Measurements from ENCODE around the gene TCEANC2. TPM values are rescaled to one million over a fixed set of nuclear protein-coding genes. Genes with fewer than 3 reads are reported as not detected.
"Not testable (repeated sequence)": the region's sequence is repeated elsewhere in the genome, so short reads cannot be mapped to it uniquely, and the experiment has no call there.

The TCEANC2 gene
- total RNA-seq, 1 experiment from 2014 or later = 2.9 TPM

- H3K36me3 ChIP-seq = peaks cover 11% of the 10 kb centered on the region
- no peak overlapping the region for H3K4me3 ChIP-seq
- no peak overlapping the region for H3K27ac ChIP-seq
- DNase-seq (ENCODE audit: low read depth in 1 of 2, low spot score in 2 of 2) = no peak
- H3K9me3 ChIP-seq (replicated peaks) = no peaks in the 10 kb centered on the region
- H3K4me1 ChIP-seq (replicated peaks) = peaks cover 6% of the 10 kb centered on the region; the same call in 1 of the 2 replicates
- no peaks in the 10 kb centered on the region for H3K27me3 ChIP-seq (replicated peaks)
Measured at GRCh38 chr1:54046671-54047383, 6.6 kb upstream of the TCEANC2 start.

GRCh38 chr1:54047384-54048305 lies 5.8 kb upstream of the TCEANC2 start:
- DNase-seq (ENCODE audit: low read depth in 1 of 2, low spot score in 2 of 2) = no peak
- H3K4me3 ChIP-seq = no peak overlapping the region
- H3K36me3 ChIP-seq = peaks cover 4% of the 10 kb centered on the region
- no peaks in the 10 kb centered on the region for H3K27me3 ChIP-seq (replicated peaks)
- H3K9me3 ChIP-seq (replicated peaks) = no peaks in the 10 kb centered on the region
- H3K4me1 ChIP-seq (replicated peaks) = peaks cover 6% of the 10 kb centered on the region; the same call in 1 of the 2 replicates
- no peak overlapping the region for H3K27ac ChIP-seq

DNA sequence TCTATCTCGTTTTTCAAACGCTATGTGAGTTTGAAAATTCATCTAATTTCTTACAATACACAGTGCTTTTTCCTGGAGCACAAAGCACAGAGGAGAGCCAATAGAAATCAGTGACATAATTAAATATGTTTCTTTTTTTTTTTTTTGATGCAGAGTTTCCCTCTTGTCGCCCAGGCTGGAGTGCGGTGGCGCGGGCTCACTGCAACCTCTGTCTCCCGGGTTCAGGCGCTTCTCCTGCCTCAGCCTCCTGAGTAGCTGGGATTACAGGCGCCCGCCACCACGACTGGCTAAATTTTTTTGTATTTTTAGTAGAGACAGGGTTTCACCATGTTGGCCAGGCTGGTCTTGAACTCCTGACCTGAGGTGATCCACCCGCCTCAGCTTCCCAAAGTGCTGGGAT lies 3.0 kb upstream of the TCEANC2 start:
- not testable (repeated sequence) for H3K27ac ChIP-seq; H3K36me3 ChIP-seq; H3K9me3 ChIP-seq (replicated peaks); H3K27me3 ChIP-seq (replicated peaks); DNase-seq (ENCODE audit: low read depth in 1 of 2, low spot score in 2 of 2); H3K4me3 ChIP-seq
- H3K4me1 ChIP-seq (replicated peaks) = peaks cover 13% of the 10 kb centered on the region

DNA sequence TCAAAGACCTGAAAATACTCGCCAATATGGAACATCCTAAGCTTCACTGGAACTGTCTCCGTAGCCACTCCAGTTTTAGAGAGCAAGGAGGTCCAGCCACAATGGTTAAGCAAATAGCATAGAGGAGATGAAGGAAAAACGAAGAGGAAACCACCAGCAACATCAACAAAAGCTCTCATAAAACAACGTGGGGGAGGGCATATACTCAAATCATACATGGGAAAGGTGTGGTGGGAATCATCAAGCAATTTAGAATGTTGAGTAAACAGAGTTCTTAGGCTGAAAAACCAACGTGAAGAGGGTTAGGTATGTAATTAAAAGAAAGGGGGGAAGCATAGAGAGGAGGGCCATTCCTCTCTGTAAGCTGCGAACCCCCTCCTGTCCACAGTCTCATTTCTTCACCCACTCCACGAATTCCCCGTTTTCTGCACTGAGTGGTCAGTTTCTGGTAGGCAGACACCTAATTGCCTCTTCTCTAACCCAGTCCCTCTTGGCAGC lies 1.4 kb upstream of the TCEANC2 start:
- peak overlapping the region; percentile 75 for H3K27ac ChIP-seq
- peak in 1 of 2 experiments; percentile 61 for DNase-seq (ENCODE audit: low read depth in 1 of 2, low spot score in 2 of 2)
- peak overlapping the region; percentile 70 for H3K4me3 ChIP-seq
- no peaks in the 10 kb centered on the region for H3K9me3 ChIP-seq (replicated peaks)
- H3K4me1 ChIP-seq (replicated peaks) = peaks cover 13% of the 10 kb centered on the region
- H3K36me3 ChIP-seq = peaks cover 3% of the 10 kb centered on the region; the same call in 1 of the 2 replicates
- no peaks in the 10 kb centered on the region for H3K27me3 ChIP-seq (replicated peaks)

DNA sequence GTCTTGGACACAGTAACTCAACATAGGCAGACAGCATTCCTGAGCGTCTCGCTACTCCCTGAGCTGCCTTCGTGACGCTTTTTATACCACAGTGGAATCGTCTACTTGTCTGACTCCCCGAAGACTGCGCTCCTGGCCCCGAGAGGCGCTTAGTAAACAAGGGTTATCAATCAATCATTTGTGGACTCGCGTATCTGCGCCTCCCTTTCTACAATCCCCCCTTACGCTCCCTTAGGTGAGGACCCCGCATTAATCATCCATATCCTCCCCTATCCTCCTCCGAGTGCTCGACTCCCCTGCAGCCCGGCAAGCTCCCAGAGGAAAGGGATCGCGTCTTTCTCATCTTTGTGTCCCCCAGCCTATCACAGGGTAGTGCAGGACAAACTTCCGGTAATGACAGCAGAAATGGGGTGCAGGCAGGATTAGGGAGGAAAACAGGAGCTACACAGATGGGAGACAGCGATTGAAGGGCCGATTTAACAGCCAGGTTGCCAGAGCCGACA lies 926 bp upstream of the TCEANC2 start:
- peaks cover 3% of the 10 kb centered on the region; the same call in 1 of the 2 replicates for H3K36me3 ChIP-seq
- H3K27ac ChIP-seq = peak overlapping the region; percentile 75
- peak; percentile 51 to 64 for DNase-seq (ENCODE audit: low read depth in 1 of 2, low spot score in 2 of 2)
- H3K9me3 ChIP-seq (replicated peaks) = no peaks in the 10 kb centered on the region
- no peaks in the 10 kb centered on the region for H3K27me3 ChIP-seq (replicated peaks)
- peaks cover 13% of the 10 kb centered on the region for H3K4me1 ChIP-seq (replicated peaks)
- peak overlapping the region; percentile 70 for H3K4me3 ChIP-seq

- peaks cover 3% of the 10 kb centered on the region; the same call in 1 of the 2 replicates for H3K36me3 ChIP-seq
- H3K9me3 ChIP-seq (replicated peaks) = no peaks in the 10 kb centered on the region
- DNase-seq (ENCODE audit: low read depth in 1 of 2, low spot score in 2 of 2) = no peak
- peak overlapping the region; percentile 70 for H3K4me3 ChIP-seq
- H3K27ac ChIP-seq = peak overlapping the region; percentile 75
- H3K4me1 ChIP-seq (replicated peaks) = peaks cover 13% of the 10 kb centered on the region
- H3K27me3 ChIP-seq (replicated peaks) = no peaks in the 10 kb centered on the region
Measured at GRCh38 chr1:54053745-54054437, 483 bp downstream of the TCEANC2 start.

GRCh38 chr1:54054438-54054749 lies 986 bp downstream of the TCEANC2 start:
- peaks cover 3% of the 10 kb centered on the region; the same call in 1 of the 2 replicates for H3K36me3 ChIP-seq

DNA sequence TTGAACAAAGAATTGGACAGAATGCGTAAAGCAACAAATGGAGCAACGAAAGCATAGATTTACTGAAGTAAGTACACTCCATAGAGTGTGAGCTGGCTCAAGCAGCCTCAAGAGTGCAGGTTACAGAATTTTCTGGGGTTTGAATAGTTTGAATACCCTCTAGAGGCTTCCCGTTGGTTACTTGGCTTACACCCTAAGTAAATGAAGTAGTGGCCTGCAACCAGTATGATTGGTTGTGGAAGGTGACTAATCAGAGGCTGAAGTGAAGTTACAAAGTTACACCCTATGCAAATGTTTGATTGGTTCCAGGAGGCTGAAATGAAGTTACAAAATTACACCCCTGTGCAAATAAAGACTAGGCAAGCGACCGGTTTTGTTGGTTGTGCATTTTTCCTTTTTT lies 10.9 kb downstream of the TCEANC2 start:
- no peaks in the 10 kb centered on the region for H3K36me3 ChIP-seq
- H3K4me3 ChIP-seq = no peak overlapping the region
- no peaks in the 10 kb centered on the region for H3K4me1 ChIP-seq (replicated peaks)
- DNase-seq (ENCODE audit: low read depth in 1 of 2, low spot score in 2 of 2) = no peak
- H3K9me3 ChIP-seq (replicated peaks) = no peaks in the 10 kb centered on the region
- H3K27me3 ChIP-seq (replicated peaks) = no peaks in the 10 kb centered on the region
- no peak overlapping the region for H3K27ac ChIP-seq

More at GRCh38 chr1:54054438-54054749, 986 bp downstream of the TCEANC2 start:
- Histone ChIP-seq H3K9me3 (replicated peaks) (no peaks in the 10 kb centered on the region), H3K4me3 (peak overlapping the region; percentile 70), H3K4me1 (replicated peaks) (peaks cover 13% of the 10 kb centered on the region), H3K27ac (no peak overlapping the region), H3K27me3 (replicated peaks) (no peaks in the 10 kb centered on the region)
- DNase-seq (ENCODE audit: low read depth in 1 of 2, low spot score in 2 of 2) = no peak

DNA sequence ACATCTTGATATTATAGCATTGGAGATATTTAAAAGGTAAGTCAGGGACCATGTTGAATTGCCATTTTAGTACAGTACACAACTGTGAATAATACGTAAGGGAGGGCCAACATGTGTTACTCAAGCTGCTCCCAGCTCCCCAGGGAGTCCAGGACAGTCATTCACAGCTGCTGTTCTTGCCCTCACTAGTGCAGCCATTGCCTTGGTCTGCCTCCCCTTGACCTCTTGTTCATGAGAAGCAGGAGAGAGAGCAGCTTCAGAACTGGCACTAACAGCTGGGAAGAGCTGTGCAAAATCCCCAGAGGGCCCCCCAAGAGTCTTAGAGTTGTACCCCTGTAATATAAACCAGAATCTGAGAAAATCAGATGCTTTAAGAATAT lies 16.4 kb downstream of the TCEANC2 start:
- Histone ChIP-seq H3K9me3 (replicated peaks) (no peaks in the 10 kb centered on the region), H3K27ac (no peak overlapping the region), H3K4me3 (no peak overlapping the region), H3K4me1 (replicated peaks) (peaks cover 7% of the 10 kb centered on the region), H3K27me3 (replicated peaks) (no peaks in the 10 kb centered on the region), H3K36me3 (no peaks in the 10 kb centered on the region; the same call in 1 of the 2 replicates)
- no peak for DNase-seq (ENCODE audit: low read depth in 1 of 2, low spot score in 2 of 2)

- H3K9me3 ChIP-seq (replicated peaks) = no peaks in the 10 kb centered on the region
- peaks cover 7% of the 10 kb centered on the region for H3K4me1 ChIP-seq (replicated peaks)
- H3K36me3 ChIP-seq = no peaks in the 10 kb centered on the region; the same call in 1 of the 2 replicates
- H3K27ac ChIP-seq = no peak overlapping the region
- peak in 1 of 2 experiments; percentile 60 for DNase-seq (ENCODE audit: low read depth in 1 of 2, low spot score in 2 of 2)
- H3K4me3 ChIP-seq = no peak overlapping the region
- no peaks in the 10 kb centered on the region for H3K27me3 ChIP-seq (replicated peaks)
Measured at GRCh38 chr1:54070171-54070837, 16.9 kb downstream of the TCEANC2 start.

GRCh38 chr1:54077359-54077758 lies 24.0 kb downstream of the TCEANC2 start:
- Histone ChIP-seq H3K36me3 (no peaks in the 10 kb centered on the region), H3K4me1 (replicated peaks) (0 out of 2 replicates have a peak, but pooled peaks cover 3% of the 10 kb centered on the region), H3K27ac (no peak overlapping the region), H3K9me3 (replicated peaks) (no peaks in the 10 kb centered on the region), H3K4me3 (no peak overlapping the region), H3K27me3 (replicated peaks) (no peaks in the 10 kb centered on the region)
- no peak for DNase-seq (ENCODE audit: low read depth in 1 of 2, low spot score in 2 of 2)

GRCh38 chr1:54080598-54081049 lies 27.2 kb downstream of the TCEANC2 start:
- Histone ChIP-seq H3K27me3 (replicated peaks) (no peaks in the 10 kb centered on the region), H3K9me3 (replicated peaks) (0 out of 2 replicates have a peak, but pooled peaks cover 2% of the 10 kb centered on the region), H3K4me3 (no peak overlapping the region), H3K36me3 (no peaks in the 10 kb centered on the region), H3K4me1 (replicated peaks) (0 out of 2 replicates have a peak, but pooled peaks cover 3% of the 10 kb centered on the region), H3K27ac (no peak overlapping the region)
- DNase-seq (ENCODE audit: low read depth in 1 of 2, low spot score in 2 of 2) = no peak
